ENCODE results near the gene EIF2AK2.

DNA sequence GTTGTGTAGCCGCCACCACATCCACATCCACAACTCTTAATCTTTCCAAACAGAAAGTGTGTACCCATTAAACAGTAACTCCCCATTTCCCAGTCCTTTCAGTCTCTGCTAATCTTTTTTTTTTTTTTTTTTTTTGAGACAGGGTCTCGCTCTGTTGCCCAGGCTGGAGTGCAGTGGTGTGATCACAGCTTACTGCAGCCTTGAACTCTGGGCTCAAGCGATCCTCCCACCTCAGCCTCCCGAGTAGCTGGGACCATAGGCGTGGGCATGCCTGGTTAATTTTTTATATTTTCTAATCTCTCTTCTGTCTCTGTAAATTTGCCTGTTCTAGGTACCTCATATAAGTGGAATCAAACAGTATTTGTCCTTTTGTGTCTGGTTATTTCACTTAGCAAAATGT is 3.6 kb downstream of the EIF2AK2 start:
- TF ChIP-seq, protein P1, sequence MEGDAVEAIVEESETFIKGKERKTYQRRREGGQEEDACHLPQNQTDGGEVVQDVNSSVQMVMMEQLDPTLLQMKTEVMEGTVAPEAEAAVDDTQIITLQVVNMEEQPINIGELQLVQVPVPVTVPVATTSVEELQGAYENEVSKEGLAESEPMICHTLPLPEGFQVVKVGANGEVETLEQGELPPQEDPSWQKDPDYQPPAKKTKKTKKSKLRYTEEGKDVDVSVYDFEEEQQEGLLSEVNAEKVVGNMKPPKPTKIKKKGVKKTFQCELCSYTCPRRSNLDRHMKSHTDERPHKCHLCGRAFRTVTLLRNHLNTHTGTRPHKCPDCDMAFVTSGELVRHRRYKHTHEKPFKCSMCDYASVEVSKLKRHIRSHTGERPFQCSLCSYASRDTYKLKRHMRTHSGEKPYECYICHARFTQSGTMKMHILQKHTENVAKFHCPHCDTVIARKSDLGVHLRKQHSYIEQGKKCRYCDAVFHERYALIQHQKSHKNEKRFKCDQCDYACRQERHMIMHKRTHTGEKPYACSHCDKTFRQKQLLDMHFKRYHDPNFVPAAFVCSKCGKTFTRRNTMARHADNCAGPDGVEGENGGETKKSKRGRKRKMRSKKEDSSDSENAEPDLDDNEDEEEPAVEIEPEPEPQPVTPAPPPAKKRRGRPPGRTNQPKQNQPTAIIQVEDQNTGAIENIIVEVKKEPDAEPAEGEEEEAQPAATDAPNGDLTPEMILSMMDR (IDR thresholded peaks at IDR 0.05) = no peak
- TF ChIP-seq POLR2A (IDR thresholded peaks at IDR 0.05) = no peak
